Neural cell (in vitro differentiated cells): ENCODE measurements around the gene WDR4.

Source experiments
- CTCF ChIP-seq: fragments of 450-650 bp; IDR thresholded peaks from 2 replicates; pipeline ENCODE4 v1.5.1; 2014; ENCODE audit warnings: antibody characterized with exemption, mild to moderate bottlenecking, moderate library complexity; ENCODE audit not compliant: poor library complexity, severe bottlenecking
- POLR2AphosphoS5 ChIP-seq: IDR thresholded peaks from 2 replicates; pipeline ENCODE4 v1.6.1; 2012
- TAF1 ChIP-seq: IDR thresholded peaks from 2 replicates; pipeline ENCODE4 v1.6.1; 2012; ENCODE audit warnings: low read depth

- TF ChIP-seq POLR2AphosphoS5: no peak
- TF ChIP-seq CTCF: no peak
- no peak for TF ChIP-seq TAF1
Measured at GRCh38 chr21:42852925-42853570, 26.3 kb downstream of the WDR4 start.
